HS-27A (cell line): ENCODE results near the gene EIF3L.
A peak's percentile ranks its signal among the peaks of the same experiment; 100 is the strongest.
"Not testable (repeated sequence)": the region's sequence is repeated elsewhere in the genome, so short reads cannot be mapped to it uniquely, and the experiment has no call there.

Experiments used
- DNase-seq: peaks from one replicate; pipeline ENCODE4 v3.0.0-alpha.2; 2012; ENCODE audit warnings: low read depth, missing footprints

The EIF3L gene

GRCh38 chr22:37849089-37849751, at the start of gene EIF3L:
EIF3L (plus strand) TSS chr22:37849419; CDS start chr22:37849450, 31 bp downstream.
- DNase-seq: peak; percentile 61

- DNase-seq: not testable (repeated sequence)
Observed at GRCh38 chr22:37799979-37800378, 49.2 kb upstream of the EIF3L start.

- DNase-seq: no peak
Observed at GRCh38 chr22:37801946-37802309, 47.3 kb upstream of the EIF3L start.

GRCh38 chr22:37802310-37803194, 46.7 kb upstream of the EIF3L start:
- DNase-seq: no peak

GRCh38 chr22:37803195-37803638, 46.0 kb upstream of the EIF3L start:
- DNase-seq: no peak

- no peak for DNase-seq
Observed at GRCh38 chr22:37803639-37804351, 45.4 kb upstream of the EIF3L start.

- DNase-seq: no peak
Observed at GRCh38 chr22:37804352-37804880, 44.8 kb upstream of the EIF3L start.

GRCh38 chr22:37804881-37805809, 44.1 kb upstream of the EIF3L start:
- DNase-seq: no peak

GRCh38 chr22:37805810-37806277, 43.4 kb upstream of the EIF3L start:
- DNase-seq: no peak

- no peak for DNase-seq
Observed at GRCh38 chr22:37806409-37807333, 42.5 kb upstream of the EIF3L start.

- DNase-seq: peak; percentile 84
Observed at GRCh38 chr22:37807410-37808293, 41.6 kb upstream of the EIF3L start, which contains the start of gene GCAT. GCAT (plus strand) TSS chr22:37807934; CDS start chr22:37807968, 34 bp downstream.

- DNase-seq: no peak
Observed at GRCh38 chr22:37808294-37808657, 40.9 kb upstream of the EIF3L start.

- no peak for DNase-seq
Observed at GRCh38 chr22:37809672-37810333, 39.4 kb upstream of the EIF3L start.

- no peak for DNase-seq
Observed at GRCh38 chr22:37811867-37812266, 37.4 kb upstream of the EIF3L start.

GRCh38 chr22:37812869-37813678, 36.1 kb upstream of the EIF3L start:
- DNase-seq: no peak

- DNase-seq: no peak
Observed at GRCh38 chr22:37815593-37815992, 33.6 kb upstream of the EIF3L start.

GRCh38 chr22:37816543-37817180, 32.6 kb upstream of the EIF3L start:
- DNase-seq: no peak
